SK-N-SH treated with all-trans-retinoic acid at 6 μM for 48 hours (cell line): ENCODE data around the gene NFAM1.

Experiments used
- ATAC-seq: fragments of 200-7000 bp; cut with Tn5 transposase; 3 replicates; pipeline ENCODE4 v1.9.1; 2020; ENCODE audit warnings: mild to moderate bottlenecking, moderate library complexity
- ARNTL ChIP-seq: fragments of 450-650 bp; formaldehyde crosslinking; IDR thresholded peaks from 2 replicates; pipeline ENCODE4 v1.5.0; 2020; ENCODE audit warnings: low read depth, mild to moderate bottlenecking, moderate library complexity, borderline replicate concordance
- BACH2 ChIP-seq: fragments of 250-450 bp; sonication (Bioruptor Pico); IDR thresholded peaks from 2 replicates; pipeline ENCODE4 v1.9.0; 2021; ENCODE audit warnings: mild to moderate bottlenecking, borderline replicate concordance
- CREB5 ChIP-seq: fragments of 250-450 bp; sonication (Bioruptor Pico); IDR thresholded peaks from 2 replicates; pipeline ENCODE4 v1.5.1; 2020; ENCODE audit warnings: low read depth, mild to moderate bottlenecking, moderate library complexity
- CSDC2 ChIP-seq: fragments of 250-450 bp; sonication (Bioruptor Pico); IDR thresholded peaks from 2 replicates; pipeline ENCODE4 v1.5.0; 2020; ENCODE audit warnings: mild to moderate bottlenecking, moderate library complexity
- CSRNP3 ChIP-seq: fragments of 250-450 bp; sonication (Bioruptor Pico); IDR thresholded peaks from 2 replicates; pipeline ENCODE4 v1.5.1; 2021; ENCODE audit warnings: mild to moderate bottlenecking, moderate library complexity
- ESRRG ChIP-seq: fragments of 250-450 bp; sonication (Bioruptor Pico); IDR thresholded peaks from 2 replicates; pipeline ENCODE4 v1.6.1; 2021; ENCODE audit warnings: mild to moderate bottlenecking
- GLIS3 ChIP-seq: fragments of 250-450 bp; sonication (Bioruptor Pico); IDR thresholded peaks from 2 replicates; pipeline ENCODE4 v1.5.0; 2020; ENCODE audit warnings: mild to moderate bottlenecking, moderate library complexity
- ISL1 ChIP-seq: fragments of 250-450 bp; sonication (Bioruptor Pico); IDR thresholded peaks from 2 replicates; pipeline ENCODE4 v2.1.2; 2022; ENCODE audit warnings: mild to moderate bottlenecking, moderate library complexity
- OSR1 ChIP-seq: fragments of 250-450 bp; sonication (Bioruptor Pico); IDR thresholded peaks from 2 replicates; pipeline ENCODE4 v1.8.0; 2022; ENCODE audit warnings: moderate library complexity, mild to moderate bottlenecking, inconsistent platforms
- PATZ1 ChIP-seq: fragments of 250-450 bp; sonication (Bioruptor Pico); IDR thresholded peaks from 2 replicates; pipeline ENCODE4 v1.8.0; 2020; ENCODE audit warnings: mild to moderate bottlenecking, moderate library complexity, borderline replicate concordance
- PPARA ChIP-seq: fragments of 250-450 bp; sonication (Bioruptor Pico); IDR thresholded peaks from 2 replicates; pipeline ENCODE4 v1.5.0; 2020; ENCODE audit warnings: mild to moderate bottlenecking, borderline replicate concordance
- RARB ChIP-seq: fragments of 250-450 bp; sonication (Bioruptor Pico); IDR thresholded peaks from 2 replicates; pipeline ENCODE4 v1.8.0; 2021; ENCODE audit warnings: mild to moderate bottlenecking, moderate library complexity
- SNAI2 ChIP-seq: fragments of 250-450 bp; sonication (Bioruptor Pico); IDR thresholded peaks from 2 replicates; pipeline ENCODE4 v1.5.0; 2020; ENCODE audit warnings: mild to moderate bottlenecking, moderate library complexity
- TCF4 ChIP-seq: fragments of 250-450 bp; sonication (Bioruptor Pico); IDR thresholded peaks from 2 replicates; pipeline ENCODE4 v1.8.0; 2021; ENCODE audit warnings: mild to moderate bottlenecking, moderate library complexity, borderline replicate concordance
- TSHZ2 ChIP-seq: fragments of 250-450 bp; sonication (Bioruptor Pico); IDR thresholded peaks from 2 replicates; pipeline ENCODE4 v1.5.0; 2020; ENCODE audit warnings: mild to moderate bottlenecking, moderate library complexity
- ZC3H10 ChIP-seq: fragments of 250-450 bp; sonication (Bioruptor Pico); IDR thresholded peaks from 2 replicates; pipeline ENCODE4 v1.5.1; 2021; ENCODE audit warnings: mild to moderate bottlenecking, moderate library complexity
- ZFP3 ChIP-seq: fragments of 250-450 bp; sonication (Bioruptor Pico); IDR thresholded peaks from 2 replicates; pipeline ENCODE4 v1.5.0; 2020; ENCODE audit warnings: mild to moderate bottlenecking, moderate library complexity
- ZFP30 ChIP-seq: fragments of 450-650 bp; formaldehyde crosslinking; IDR thresholded peaks from 2 replicates; pipeline ENCODE4 v1.5.0; 2022; ENCODE audit warnings: mild to moderate bottlenecking, moderate library complexity
- ZNF565 ChIP-seq: fragments of 450-650 bp; formaldehyde crosslinking; conservative IDR thresholded peaks from 2 replicates; pipeline ENCODE4 v1.5.0; 2020; ENCODE audit warnings: low read depth, mild to moderate bottlenecking, moderate library complexity
- ZNF70 ChIP-seq: fragments of 450-650 bp; formaldehyde crosslinking; IDR thresholded peaks from 2 replicates; pipeline ENCODE4 v1.5.0; 2020; ENCODE audit warnings: mild to moderate bottlenecking, moderate library complexity

NFAM1 gene

GRCh38 chr22:42388130-42388797, 43.9 kb downstream of the NFAM1 start:
- TF ChIP-seq CSRNP3 (no peak), CSDC2 (no peak), TCF4 (CRISPR knock-in tag) (no peak), ISL1 (CRISPR knock-in tag) (no peak), ESRRG (no peak), CREB5 (CRISPR knock-in tag) (no peak), ZFP3 (no peak), ZNF565 (no peak), RARB (CRISPR knock-in tag) (no peak), TSHZ2 (CRISPR knock-in tag) (no peak), PPARA (CRISPR knock-in tag) (no peak), BACH2 (CRISPR knock-in tag) (no peak)
- ATAC-seq = no peak

- TF ChIP-seq ZC3H10 (CRISPR knock-in tag) (no peak), ZNF70 (CRISPR knock-in tag) (no peak), BACH2 (CRISPR knock-in tag) (no peak), CSRNP3 (no peak)
- no peak for ATAC-seq
These were observed 44.6 kb downstream of the NFAM1 start for GRCh38 chr22:42387631-42388030.

GRCh38 chr22:42385696-42386095, 46.5 kb downstream of the NFAM1 start:
- ATAC-seq = no peak
- TF ChIP-seq TCF4 (CRISPR knock-in tag) = no peak
- TF ChIP-seq ZC3H10 (CRISPR knock-in tag) = no peak
- no peak for TF ChIP-seq PATZ1 (CRISPR knock-in tag)
- no peak for TF ChIP-seq ZNF70 (CRISPR knock-in tag)
- TF ChIP-seq OSR1 (CRISPR knock-in tag) = no peak
- no peak for TF ChIP-seq ARNTL
- no peak for TF ChIP-seq CSRNP3
- TF ChIP-seq GLIS3 (CRISPR knock-in tag) = no peak
- no peak for TF ChIP-seq ZFP30 (CRISPR knock-in tag)
- TF ChIP-seq ISL1 (CRISPR knock-in tag) = no peak
- TF ChIP-seq ZFP3 = no peak
- TF ChIP-seq BACH2 (CRISPR knock-in tag) = no peak
- no peak for TF ChIP-seq SNAI2
